IMR-90 (cell line): ENCODE results near the gene APMAP.

Source experiments
- CTCF ChIP-seq: conservative IDR thresholded peaks from 2 replicates; pipeline ENCODE4 v1.5.1; 2012; ENCODE audit warnings: mild to moderate bottlenecking, low read depth, low read length, improper control_type of control experiment
- POLR2A ChIP-seq: IDR thresholded peaks from 2 replicates; pipeline ENCODE4 v1.6.1; 2012; ENCODE audit warnings: mild to moderate bottlenecking, low read depth, low read length

DNA sequence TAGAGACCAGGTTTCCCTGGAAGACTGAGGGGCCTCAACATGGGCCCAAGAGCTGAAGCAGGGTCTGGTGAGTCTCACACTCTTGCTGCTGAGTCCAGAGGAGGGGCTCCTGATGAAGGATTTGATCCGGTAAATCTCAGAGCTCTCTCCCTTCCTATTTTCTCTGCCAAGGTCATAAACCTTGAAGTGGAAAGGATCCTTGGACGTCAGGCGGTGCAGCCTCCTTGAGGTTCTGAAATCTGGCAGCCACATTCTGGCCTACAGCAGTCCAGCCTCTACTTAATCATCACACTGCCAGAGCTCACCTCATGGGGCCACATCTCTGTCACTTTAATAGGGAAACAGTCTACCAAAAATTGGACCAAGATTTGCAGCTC lies 41.4 kb upstream of the APMAP start:
- TF ChIP-seq CTCF (no peak), POLR2A (no peak)
